Measurements from ENCODE around the gene PBXIP1.

The PBXIP1 gene

DNA sequence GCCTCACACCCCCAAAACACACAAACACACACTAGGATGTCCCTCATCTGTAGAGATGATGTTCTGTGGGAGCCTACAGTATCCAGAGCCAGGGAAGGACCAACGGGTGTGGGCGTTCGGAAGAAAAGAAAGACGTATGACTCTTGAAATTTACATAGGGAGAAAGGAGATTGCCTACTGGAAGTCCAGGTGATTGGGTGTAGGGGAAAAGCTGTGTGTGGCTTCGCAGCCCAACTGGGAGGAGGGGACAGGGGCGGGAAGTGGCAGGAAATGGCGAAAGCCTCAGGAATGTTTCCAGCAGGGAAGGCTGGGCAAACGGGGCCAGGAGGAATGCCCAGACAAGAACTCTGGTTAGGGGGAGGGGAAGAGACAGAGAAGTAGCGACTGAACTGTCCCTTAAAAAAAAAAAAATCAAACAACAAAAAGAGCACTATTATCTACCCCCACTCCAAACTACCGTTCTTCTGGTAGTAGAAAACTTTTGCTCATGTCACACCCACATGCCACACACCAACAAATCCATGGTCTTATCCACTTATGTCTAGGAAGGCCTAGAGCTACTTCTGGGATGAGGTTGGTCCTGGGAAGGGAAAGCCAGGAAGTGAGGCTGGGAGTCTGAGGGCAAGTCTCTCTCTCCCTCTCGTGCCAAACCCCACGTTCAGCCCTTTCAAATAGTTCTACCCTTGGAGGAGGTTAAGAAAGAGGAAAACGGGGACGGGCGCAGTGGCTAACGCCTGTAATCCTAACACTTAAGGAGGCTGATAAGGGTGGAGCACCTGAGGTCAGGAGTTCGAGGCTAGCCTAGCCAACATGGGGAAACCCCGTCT is 16.8 kb upstream of the PBXIP1 start:
- DNase-seq: no peak

- no peak for DNase-seq
Observed at GRCh38 chr1:154972213-154972516, 16.3 kb upstream of the PBXIP1 start.

GRCh38 chr1:154971341-154971998 is 15.6 kb upstream of the PBXIP1 start:
- DNase-seq: no peak

- peak; percentile 72 for DNase-seq
Observed at GRCh38 chr1:154970631-154971340, 14.9 kb upstream of the PBXIP1 start, which contains the start of gene SHC1. TSS of gene SHC1 (minus strand) at chr1:154970747. CDS start at chr1:154970526, 221 bp downstream.

DNA sequence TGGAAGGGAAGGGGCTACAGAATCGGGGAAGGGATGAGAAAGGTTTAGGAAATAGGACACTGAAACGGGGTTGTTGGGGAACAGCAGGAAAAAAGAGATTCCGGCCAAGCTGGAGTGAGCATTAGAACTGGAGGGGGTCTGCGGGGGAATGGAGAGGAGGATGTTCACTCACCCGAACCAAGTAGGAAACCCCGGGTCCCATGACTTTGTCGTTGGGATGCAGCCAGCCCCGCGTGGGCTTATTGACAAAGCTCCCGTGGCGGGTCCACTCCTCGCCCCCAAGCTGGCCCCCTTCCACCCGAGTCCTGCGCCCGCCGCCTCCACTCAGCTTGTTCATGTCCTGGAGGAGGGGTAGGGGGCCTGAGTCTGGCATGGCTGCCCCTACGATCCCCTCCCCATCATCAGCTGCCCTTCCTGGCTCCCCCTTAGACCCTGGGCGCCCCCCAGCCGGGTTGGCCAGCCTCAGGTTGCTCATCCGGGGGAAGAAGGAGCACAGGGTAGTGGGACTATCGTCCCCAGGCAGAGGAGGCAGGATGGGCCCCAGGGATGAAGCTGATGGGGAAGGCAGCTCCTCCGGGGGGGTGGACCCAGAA is 14.1 kb upstream of the PBXIP1 start:
- no peak for DNase-seq

DNA sequence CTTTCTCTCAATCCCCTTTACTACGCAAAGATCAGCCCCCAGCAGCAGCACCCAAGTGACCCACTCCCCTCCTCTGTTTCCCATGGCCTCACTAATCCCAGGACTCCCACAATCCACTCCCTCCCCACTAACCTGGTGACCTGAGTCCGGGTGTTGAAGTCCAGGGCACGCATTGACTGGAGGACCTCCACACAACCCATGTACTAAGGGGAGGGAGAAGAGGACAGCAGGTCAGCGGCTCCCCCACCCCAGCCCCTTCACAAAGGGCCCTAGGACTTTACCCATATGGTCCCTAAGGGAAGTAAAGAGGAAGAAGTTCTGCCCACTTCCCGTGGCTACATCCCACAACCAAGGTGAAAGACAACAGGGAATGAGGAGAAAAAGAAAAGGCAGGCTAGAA is 13.3 kb upstream of the PBXIP1 start:
- no peak for DNase-seq

DNA sequence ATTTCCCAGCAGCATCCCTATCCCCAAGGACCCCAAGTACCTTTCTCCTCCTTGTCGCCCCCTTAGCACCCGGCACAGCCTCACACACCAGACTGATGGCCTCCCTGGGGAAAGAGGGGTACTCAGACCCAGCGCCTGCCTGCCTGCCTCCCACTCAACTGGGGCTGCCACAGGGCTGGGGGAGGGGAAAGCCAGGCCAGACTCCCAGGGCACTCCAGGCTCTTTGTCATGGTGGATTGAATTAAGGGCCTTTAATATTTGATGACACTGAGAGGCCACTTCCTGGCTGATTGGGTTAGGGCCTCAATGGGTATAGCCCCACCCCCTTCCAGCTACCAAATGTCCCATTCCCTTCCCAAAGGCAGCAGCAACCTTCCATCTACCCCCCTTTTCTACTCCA is 12.8 kb upstream of the PBXIP1 start:
- DNase-seq: no peak

- no peak for DNase-seq
Observed at GRCh38 chr1:154967331-154967950, 11.5 kb upstream of the PBXIP1 start.

GRCh38 chr1:154966111-154966510 is 10.2 kb upstream of the PBXIP1 start:
- DNase-seq: no peak

GRCh38 chr1:154964359-154964758 is 8.5 kb upstream of the PBXIP1 start:
- DNase-seq: no peak

GRCh38 chr1:154963643-154964042 is 7.7 kb upstream of the PBXIP1 start:
- DNase-seq: no peak

DNA sequence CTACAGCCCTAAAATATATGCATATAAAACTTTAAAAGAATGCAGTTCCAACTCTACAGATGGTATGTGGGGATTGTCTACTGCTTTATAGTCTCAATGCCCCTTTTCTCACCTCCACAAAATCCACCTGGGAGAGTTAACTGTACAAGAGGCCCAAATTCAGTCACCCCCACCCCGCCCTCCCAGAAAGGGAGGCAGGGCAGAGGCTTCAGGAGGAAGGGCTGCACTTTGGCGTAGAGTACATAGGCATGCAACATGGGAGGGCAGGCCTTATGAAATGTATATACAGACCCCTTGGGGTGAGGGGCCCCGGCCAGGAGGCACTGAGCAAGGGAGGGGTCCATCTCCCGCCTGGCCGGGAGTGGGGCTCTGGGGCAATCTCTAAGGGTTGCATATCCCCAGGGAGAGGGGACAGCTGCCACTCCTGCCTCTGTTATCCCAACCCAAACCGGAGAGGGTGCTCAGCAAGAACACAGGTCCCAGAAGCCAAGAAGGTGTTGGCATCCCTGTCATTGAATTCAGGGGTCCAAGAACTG is 7.0 kb upstream of the PBXIP1 start:
- no peak for DNase-seq

GRCh38 chr1:154962156-154962749 is 6.4 kb upstream of the PBXIP1 start:
- peak; percentile 48 for DNase-seq

DNA sequence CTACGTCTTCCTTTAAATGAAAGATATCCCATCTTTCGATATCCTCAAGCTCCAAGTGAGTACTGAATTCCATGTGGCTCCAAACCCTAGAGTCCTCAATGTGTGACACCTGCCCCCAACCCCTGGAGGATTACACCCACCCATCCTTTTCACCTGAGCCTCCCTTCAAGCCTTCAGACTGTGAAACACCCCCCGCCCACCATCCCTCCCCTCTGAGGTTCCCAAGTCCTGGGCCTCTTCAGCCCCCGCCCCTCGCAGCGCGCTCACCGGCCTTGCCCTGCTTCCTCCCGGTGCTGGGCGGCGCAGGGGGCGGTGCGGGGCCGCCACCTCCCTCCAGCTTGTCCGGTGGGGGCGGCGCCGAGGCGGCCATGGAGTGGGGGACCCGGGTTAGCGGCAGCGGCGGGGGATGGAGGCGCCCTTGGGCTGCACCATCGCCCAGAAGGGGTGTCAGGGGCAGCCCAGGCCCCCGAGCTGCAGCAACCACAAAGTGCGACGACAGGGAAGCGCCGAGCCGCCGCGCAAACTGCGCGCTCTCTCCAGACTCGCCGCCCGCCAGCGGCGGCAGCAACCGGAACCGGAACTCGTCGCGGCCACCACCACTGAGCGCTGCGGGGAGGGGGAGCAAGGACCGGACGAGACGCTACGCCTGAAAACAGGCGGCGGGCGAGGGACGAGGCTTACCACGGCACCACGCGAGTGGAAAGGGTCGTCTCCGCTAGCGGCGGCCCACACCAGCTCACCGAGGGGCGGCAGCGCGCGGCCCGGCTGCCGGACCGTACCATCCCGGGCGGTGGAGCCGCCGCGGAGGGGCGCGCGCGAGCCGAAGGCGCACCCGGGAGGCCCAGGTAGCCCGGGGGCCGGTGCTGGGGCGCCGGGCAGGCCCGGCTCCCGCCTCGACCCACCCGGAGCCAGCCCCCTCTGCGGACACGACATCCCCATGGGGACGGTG is 5.6 kb upstream of the PBXIP1 start, which contains the start of gene PYGO2:
Gene PYGO2 (minus strand): TSS at position 576 of the 949 bp plus-strand sequence. CDS start 206 bp downstream, at position 370.
- peak; percentile 93 for DNase-seq

DNA sequence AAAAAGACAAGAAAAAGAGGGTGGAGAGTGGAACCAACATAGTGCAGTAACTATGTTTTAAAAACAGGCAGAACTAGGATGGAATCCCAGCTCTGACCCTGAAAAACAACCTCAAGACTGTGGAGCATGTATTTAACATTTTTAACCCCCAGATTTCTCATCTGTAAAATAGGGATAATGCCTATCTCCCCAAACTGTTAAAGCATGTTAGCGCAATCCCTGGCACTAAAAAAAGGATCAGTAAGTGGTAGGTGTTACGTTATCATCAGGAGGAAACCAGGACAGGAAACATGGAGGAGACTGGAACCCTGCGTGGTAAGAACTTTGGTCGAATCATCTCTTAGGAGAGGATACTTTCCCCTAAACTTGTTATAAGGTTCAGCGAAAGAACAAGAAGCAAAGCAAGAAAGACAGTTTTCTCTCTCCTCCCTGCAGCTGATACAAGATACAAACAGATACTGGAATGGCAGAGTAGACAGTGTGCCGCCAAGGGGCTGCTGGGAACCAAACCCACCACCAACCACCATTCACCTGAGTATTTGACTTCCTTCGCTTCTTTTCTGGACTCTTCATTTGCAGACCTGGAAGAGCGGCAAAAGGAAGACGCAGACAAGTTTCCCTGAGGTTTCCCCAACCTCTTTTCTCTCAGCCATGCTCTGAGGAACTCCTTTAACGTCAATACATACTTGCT is 4.7 kb upstream of the PBXIP1 start:
- no peak for DNase-seq

DNA sequence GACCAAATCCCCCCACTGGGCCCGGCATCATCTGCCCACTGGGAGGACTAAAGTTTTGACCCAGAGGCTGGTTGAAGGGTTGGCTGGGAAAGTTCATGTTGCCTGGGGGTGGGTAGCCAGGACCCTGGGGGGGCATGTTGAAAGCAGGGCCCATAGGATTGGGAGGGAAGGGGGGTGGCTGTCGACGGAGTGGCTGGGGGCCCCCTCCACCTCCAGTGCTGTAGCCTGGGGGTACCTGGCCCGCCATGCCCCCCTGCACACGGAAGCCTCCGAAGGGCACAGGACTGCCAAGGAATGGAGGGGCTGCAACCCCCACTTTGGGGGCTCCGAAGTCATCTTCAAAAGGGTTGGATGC is 3.5 kb upstream of the PBXIP1 start:
- DNase-seq: no peak

- no peak for DNase-seq
Observed at GRCh38 chr1:154958681-154959425, 3.0 kb upstream of the PBXIP1 start.

GRCh38 chr1:154958036-154958435 is 2.1 kb upstream of the PBXIP1 start:
- DNase-seq: no peak

- no peak for DNase-seq
Observed at GRCh38 chr1:154957091-154957657, 1.3 kb upstream of the PBXIP1 start.

Measured in stimulated activated CD4-positive, alpha-beta T cell treated with anti-CD3 and anti-CD28 coated beads, Interleukin-15, amount 100 ng/mL, for 24 hours (primary cell).